Right lobe of liver (tissue), 4 donors: ENCODE measurements around the gene S100A12.
"Not testable (repeated sequence)": the region's sequence is repeated elsewhere in the genome, so short reads cannot be mapped to it uniquely, and the experiment has no call there.

Experiments
- POLR2A ChIP-seq: fragments of 450-650 bp; IDR thresholded peaks from one replicate; pipeline ENCODE4 v1.6.1; 2017; ENCODE audit warnings: antibody characterized with exemption, mild to moderate bottlenecking
- TF ChIP-seq, protein P1 (sequence below), 4 donors: fragments of 200-600 bp in 3 of 4; fragments of 450-650 bp in 1 of 4; IDR thresholded peaks; one replicate each; pipeline versions ENCODE4 v1.5.1 to v1.8.0; 2016 to 2022; ENCODE audit warnings: antibody characterized with exemption in 4 of 4, mild to moderate bottlenecking in 2 of 4
- donor health status: DM: no; HTN: no; CAD: no.
- donor health status: DM: no; HTN: no; CAD: no.
- donor health status: DM: no; HTN: yes; CAD: no.

DNA sequence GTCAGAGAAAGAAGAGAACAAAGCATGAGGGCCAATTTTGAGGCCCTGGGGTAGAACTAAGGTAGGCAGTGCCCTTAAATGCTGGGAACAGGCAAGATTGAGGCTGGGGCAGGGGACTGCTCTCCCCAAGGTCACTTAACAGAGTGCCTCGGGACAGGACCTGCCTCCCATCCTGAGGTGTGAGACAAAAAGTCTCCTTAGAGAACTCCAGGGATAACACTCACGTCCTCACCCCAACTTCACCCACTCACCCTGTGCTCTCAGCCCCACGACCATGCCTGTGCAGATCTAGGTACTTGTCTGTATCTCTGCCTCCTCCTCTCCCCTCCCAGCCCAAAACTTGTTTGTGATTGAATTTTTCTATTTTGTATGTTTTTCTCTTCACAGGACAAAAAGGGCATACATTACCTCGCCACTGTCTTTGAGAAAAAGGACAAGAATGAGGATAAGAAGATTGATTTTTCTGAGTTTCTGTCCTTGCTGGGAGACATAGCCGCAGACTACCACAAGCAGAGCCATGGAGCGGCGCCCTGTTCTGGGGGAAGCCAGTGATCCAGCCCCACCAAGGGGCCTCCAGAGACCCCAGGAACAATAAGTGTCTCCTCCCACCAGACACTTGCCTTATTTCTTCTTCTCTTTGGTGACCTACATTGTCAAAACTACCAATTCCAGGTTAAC lies 43.5 kb upstream of the S100A12 start:
- TF ChIP-seq, protein P1, sequence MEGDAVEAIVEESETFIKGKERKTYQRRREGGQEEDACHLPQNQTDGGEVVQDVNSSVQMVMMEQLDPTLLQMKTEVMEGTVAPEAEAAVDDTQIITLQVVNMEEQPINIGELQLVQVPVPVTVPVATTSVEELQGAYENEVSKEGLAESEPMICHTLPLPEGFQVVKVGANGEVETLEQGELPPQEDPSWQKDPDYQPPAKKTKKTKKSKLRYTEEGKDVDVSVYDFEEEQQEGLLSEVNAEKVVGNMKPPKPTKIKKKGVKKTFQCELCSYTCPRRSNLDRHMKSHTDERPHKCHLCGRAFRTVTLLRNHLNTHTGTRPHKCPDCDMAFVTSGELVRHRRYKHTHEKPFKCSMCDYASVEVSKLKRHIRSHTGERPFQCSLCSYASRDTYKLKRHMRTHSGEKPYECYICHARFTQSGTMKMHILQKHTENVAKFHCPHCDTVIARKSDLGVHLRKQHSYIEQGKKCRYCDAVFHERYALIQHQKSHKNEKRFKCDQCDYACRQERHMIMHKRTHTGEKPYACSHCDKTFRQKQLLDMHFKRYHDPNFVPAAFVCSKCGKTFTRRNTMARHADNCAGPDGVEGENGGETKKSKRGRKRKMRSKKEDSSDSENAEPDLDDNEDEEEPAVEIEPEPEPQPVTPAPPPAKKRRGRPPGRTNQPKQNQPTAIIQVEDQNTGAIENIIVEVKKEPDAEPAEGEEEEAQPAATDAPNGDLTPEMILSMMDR (IDR thresholded peaks at IDR 0.05): not testable (repeated sequence)
- not testable (repeated sequence) for TF ChIP-seq POLR2A
